Stimulated activated naive CD8-positive, alpha-beta T cell treated with anti-CD3 and anti-CD28 coated beads, Interleukin-15, Interleukin-2, amounts not matched to agents 100 U/mL and 50 U/mL, for 24 hours (primary cell): ENCODE data around the gene NR2E1.

ENCODE experiments used
- ATAC-seq: fragments of 150-1000 bp; cut with Tn5 transposase; one replicate; pipeline ENCODE4 v1.10.0; 2021
- DNase-seq: peaks from one replicate; pipeline ENCODE4 v3.0.0; 2021

Gene NR2E1

GRCh38 chr6:108171918-108172516 is 6.2 kb downstream of the NR2E1 start:
- DNase-seq: no peak
- no peak for ATAC-seq

DNA sequence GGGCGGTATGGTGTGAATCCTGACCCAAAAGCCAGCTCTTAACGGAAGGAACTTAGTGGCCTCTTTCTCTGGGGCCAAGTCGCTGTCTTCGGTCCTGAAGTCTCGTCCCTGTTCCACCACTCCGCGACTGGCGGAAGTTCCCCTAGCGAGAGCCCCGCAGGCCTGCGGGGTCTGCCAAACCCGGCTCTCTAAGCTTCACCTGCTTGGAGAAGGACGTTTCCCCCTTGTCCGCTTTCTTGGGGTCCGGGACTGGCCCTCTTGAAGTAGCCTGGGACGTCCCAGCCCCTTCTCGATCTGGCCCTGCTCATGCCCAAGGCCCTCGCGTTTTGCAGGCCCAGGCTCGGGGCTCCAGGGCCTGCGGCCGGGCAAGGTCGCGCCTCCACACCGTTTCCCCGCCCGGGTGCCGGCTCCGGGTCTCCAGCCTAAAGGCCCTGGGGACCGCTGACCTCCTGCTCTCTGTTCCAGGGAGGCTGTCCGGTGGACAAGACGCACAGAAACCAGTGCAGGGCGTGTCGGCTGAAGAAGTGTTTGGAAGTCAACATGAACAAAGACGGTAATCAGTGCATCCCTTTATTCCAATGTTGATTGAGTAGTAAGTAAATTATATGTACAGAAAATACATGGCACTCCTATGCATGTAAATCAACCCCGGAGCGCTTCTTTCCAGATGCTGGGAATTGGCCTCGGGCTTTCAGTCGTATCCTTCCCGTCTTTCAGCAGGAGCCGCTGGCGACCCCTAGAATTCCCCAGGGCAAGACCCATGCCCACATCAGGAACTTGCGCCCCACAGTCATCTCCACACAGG is 8.8 kb downstream of the NR2E1 start:
- ATAC-seq: no peak
- DNase-seq: peak; percentile 48

DNA sequence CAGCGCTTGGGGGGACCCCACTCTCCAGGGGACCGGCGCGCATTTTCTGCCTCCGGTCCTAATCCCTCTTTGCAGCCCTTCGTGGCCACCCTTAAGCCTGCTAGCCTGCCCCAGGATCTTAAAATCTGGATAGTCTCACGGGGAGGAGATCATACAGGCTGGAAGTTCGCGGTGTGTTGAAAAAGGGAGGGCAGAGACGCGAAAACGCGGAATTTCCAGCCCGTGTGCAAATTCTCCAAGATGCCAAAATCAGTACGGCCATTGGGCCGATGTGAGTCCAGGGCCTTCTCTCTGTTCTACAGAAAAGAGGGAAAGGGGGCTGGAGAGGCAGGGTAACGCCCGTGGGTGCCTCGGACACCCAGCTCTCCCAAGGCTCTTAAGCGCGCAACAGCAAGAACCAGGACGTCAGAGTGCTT is 9.4 kb downstream of the NR2E1 start:
- no peak for DNase-seq
- no peak for ATAC-seq

DNA sequence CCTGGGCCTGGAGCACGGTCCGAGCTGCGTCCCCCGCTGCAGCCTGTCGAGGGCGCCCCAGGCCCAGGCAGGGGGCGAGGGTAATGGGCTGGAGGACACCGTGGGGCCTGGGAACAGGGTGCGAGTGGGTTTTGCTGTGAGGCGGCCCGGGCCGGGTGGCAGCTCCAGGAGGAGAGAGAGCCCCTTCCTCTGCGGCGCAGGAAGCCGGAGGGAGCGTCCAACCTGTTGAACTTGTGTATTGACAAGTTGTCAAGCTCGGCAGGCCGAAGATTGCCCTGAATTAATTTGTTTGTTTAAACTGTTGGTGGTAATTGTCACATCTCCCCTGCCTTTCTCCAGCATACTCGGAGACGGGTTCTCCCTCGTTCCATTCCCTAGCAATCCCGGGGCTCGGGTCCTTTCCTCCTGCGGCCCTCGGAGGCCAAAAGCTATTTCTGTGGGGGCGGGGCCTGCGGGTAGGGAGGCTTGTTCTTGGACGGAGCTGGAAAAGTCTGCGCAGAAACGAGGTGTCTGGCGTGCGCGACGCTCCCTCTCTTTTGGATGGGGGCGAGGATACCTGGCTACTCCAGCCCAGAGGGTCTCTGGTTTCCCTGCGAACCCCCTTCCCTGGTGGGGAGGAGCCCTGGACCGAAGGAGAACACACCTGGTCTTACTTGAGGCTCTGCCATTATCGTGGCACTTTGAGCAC is 9.9 kb downstream of the NR2E1 start:
- ATAC-seq (peak; percentile 36), DNase-seq (peak; percentile 23)

- ATAC-seq: no peak
- DNase-seq: no peak
Measured at GRCh38 chr6:108176281-108177089, 10.7 kb downstream of the NR2E1 start.

DNA sequence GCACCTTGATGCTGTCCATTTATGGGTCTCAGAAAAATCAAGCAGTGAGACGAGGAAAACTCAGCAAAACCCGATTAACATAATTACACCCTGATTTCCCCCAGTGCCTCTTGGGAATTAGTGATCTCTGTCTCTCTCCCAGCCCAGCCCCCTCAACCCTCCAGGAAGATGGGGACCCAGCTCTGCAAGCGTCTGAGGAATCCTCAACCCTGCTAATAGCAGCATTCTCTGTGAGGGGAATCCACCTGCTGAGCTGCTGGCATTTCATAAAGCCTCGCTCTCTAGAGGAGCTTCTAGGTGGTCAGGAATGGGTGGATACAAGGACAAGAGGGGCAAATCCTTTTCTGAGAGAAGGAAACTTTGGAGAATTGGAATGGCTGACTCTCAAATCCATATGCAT is 13.9 kb downstream of the NR2E1 start:
- DNase-seq: no peak

DNA sequence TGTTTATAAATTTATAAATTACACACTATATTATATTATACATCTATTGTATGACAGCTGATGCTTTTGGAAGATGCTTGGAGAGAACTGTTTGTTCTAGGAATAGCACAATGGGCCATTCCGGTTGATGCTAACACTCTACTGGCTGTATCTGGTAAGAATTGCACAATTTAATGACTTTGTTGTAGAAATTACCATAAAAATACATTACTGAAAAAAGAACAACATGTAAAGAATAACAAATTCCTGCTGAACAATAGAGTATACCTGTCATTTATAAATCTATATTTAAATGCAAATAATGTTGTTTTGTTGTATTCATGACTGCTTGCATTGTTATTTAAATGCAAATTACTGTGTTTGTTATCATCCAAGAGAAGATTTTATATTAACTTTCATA is 14.4 kb downstream of the NR2E1 start:
- no peak for ATAC-seq
- DNase-seq: no peak

More for the DNA sequence above, 13.9 kb downstream of the NR2E1 start:
- no peak for ATAC-seq

DNA sequence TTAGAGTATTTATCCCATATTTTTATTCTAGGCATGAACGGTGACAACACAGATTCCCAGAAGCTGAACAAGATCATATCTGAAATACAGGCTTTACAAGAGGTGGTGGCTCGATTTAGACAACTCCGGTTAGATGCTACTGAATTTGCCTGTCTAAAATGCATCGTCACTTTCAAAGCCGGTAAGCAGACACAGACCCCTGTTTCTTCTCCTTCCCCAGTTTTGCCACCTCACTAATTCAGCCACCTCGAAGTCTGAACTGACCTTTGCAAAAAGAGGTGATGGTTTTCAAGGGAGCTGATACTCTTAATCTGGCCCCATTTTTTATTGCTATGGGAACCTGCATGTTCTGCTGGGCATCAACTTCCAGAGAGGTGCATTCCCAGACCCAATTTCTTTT is 15.0 kb downstream of the NR2E1 start:
- no peak for ATAC-seq

DNA sequence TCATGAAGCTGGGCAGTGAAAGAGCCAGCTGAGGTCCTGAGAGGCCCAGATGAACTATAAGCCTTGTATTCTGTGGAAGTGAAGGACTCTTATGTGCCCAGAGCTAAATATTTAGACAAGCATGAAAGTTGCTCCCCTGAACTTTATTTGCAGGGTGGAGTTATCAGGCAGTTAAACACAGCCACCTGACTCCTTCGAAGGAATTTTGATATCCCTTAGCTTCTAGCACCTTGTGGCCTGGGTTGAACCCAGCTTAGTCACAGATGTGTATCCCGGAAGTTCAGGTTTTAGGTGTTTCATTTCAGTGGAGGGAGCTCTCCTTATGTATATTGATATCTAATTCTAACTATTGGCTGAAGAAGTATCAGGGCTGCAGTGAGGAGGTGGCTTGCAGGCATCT is 20.4 kb downstream of the NR2E1 start:
- DNase-seq (no peak), ATAC-seq (no peak)

More for the DNA sequence above, 15.0 kb downstream of the NR2E1 start:
- DNase-seq: no peak

- DNase-seq (no peak), ATAC-seq (no peak)
Measured at GRCh38 chr6:108187519-108187918, 21.7 kb downstream of the NR2E1 start.

GRCh38 chr6:108193131-108193530 is 27.3 kb downstream of the NR2E1 start:
- ATAC-seq: no peak

GRCh38 chr6:108193835-108194234 is 28.0 kb downstream of the NR2E1 start:
- no peak for DNase-seq

More at GRCh38 chr6:108193131-108193530, 27.3 kb downstream of the NR2E1 start:
- DNase-seq: no peak

DNA sequence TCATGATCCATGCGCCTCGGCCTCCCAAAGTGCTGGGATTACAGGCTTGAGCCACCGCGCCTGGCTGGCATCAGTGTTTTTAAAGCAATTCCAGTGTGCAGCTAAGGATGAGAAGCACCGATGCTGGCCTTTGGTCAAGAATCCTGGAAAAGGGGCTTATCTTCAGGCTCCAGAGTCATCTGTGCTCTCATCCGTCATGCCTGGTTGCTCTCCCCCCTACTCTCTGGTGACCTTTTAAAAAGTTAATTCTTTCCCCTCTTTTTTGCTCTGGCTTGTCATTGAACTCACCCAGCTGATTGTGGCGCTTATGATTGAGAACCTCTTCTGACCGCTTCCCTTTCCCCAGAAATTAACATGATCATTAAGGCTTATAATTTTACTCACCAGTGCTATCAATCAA is 28.7 kb downstream of the NR2E1 start:
- DNase-seq: no peak
- ATAC-seq: no peak

More at GRCh38 chr6:108193835-108194234, 28.0 kb downstream of the NR2E1 start:
- no peak for ATAC-seq

- no peak for DNase-seq
- ATAC-seq: no peak
Measured at GRCh38 chr6:108195209-108195608, 29.4 kb downstream of the NR2E1 start.

DNA sequence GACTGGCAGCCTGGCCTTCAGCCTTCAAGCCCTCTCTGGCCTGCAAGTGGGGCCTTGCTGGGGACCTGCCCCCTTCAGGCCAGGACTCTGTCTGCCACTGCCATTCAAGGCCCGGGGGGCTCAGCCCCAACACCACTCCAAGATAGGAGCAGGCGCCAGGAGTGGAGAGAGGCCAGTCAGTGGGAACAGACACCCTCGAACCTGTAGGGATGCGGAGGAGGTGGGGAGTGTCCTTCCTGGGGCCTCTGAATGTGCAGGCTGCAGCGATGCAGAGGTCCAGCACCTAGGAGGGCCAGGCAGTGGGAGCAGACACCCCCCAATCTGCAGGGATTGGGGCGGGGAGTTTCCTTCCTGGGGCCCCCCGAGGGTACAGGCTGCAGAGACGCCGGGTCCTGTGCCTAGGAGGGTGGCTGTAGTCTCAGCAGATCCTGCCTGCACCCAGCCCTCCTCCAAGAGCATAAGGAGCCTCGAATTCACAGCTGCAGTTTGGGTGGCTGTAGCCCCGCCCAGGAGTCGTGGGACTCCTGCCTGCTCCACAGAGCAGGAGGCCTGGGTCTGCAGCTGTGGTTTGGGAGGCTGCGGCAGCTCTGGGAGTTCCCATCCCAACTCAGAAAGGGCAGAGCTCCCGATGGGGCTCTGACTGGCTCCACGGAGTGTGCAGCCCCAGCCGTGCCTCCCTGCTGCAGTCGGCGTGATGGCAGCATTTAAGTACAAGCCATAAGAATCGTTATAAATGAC is 33.1 kb downstream of the NR2E1 start:
- ATAC-seq (no peak), DNase-seq (no peak)

DNA sequence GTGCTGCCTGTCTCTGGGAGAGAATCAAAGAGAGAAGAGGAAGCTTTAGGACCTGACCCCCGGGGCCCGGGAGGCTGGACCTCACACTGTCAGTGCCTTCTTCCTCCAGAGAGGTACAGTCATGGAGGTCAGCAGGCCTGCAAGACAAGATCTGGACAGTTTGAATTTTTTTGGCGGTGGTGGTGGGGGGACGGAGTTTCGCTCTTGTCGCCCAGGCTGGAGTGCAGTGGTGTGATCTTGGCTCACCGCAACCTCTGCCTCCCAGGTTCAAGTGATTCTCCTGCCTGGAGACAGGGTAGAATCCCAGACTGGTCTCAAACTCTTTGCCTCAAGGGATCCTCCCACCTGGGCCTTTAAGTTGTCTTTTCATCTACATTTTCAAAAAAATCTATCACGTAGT is 34.4 kb downstream of the NR2E1 start:
- ATAC-seq (no peak), DNase-seq (no peak)

DNA sequence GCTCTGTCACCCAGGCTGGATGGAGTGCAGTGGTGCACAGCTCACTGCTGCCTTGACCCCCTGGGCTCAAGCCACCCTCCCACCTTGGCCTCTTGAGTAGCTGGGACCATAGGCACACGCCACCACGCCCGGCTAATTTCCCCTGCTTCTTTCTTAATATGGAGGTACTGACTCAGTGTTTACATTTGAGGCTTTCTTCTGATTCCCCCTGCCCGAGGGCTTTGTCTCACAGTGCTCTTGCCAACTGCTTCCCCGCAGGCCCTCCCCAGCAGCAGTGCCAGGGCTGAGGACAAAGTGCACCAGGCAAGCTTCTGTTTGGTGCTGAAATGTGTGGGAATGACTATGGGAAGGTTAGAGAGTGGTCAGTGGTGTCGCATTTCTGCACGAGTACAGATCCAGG is 34.8 kb downstream of the NR2E1 start:
- DNase-seq (no peak), ATAC-seq (no peak)

- DNase-seq: no peak
- ATAC-seq: no peak
Measured at GRCh38 chr6:108203189-108204112, 37.6 kb downstream of the NR2E1 start.

- DNase-seq (no peak), ATAC-seq (no peak)
Measured at GRCh38 chr6:108207013-108207412, 41.2 kb downstream of the NR2E1 start.

- no peak for DNase-seq
- ATAC-seq: no peak
Measured at GRCh38 chr6:108209738-108210137, 43.9 kb downstream of the NR2E1 start.

DNA sequence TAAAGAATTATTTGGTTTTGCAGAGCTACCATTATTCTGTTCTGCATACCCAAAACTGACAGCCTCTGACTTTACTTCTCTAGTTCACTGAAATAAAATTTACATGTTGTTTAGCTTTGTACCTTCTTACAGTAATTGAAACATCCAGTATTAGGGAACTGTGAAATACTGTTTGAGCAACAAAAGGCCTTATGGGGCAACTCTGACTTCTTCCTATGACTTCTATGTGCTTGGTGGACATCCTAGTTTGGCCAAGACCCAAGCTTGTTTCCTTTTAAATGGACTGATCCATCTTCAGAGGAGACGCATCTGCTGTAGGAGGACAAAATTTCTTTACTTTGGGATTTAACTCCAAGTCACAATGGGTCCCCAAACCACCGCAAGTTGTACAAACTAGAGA is 44.7 kb downstream of the NR2E1 start:
- ATAC-seq (no peak), DNase-seq (no peak)
